ENCODE measurements around the gene PODNL1.
"Not testable (repeated sequence)": the region's sequence is repeated elsewhere in the genome, so short reads cannot be mapped to it uniquely, and the experiment has no call there.

PODNL1 gene

DNA sequence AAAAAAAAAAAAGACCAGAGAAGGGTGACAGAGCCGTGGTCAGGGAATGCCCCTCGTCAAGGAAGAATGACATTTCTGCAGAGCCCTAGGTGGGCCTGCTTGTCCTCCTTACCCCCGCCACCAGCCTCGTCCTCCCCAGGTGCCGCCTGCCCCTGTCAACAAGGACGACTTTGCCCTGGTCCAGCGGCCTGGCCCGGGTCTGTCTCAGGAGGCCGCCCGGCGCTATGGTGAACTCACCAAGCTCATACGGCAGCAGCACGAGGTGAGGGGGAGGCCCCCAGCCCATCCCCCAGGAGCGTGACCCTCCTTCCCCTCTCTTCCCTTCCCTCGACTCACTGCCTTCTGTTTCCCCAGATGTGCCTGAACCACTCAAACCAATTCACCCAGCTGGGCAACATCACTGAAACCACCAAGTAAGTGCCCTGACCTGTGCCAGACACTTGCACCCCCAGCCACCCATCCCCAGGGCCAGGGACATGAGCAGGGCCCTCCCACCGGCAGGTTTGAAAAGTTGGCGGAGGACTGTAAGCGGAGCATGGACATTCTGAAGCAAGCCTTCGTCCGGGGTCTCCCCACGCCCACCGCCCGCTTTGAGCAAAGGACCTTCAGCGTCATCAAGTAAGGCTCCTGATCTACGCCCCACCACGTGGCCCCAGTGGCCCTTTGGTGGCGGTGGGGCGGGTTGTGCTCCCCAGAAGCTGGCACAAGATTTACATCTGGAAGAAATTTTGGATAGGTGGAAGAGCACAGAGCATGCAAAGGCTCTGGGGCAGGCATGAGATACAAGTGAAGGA, 14.8 kb downstream of the PODNL1 start:
- no peak for DNase-seq

DNA sequence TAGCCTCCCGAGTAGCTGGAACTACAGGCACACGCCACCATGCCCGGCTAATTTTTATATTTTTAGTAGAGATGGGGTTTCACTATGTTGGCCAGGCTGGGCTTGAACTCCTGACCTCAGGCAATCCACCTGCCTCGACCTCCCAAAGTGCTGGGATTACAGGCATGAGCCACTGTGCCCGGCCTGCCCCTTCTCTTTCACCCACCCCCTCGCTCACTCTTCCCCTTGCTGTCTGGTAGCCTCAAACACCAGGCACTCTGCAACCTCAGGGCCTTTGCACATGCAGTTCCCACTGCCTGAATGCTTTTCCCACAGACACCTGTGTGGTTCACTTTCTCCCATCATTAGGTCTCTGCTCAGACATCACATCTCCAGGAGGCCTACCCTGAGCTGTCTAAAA, 16.1 kb downstream of the PODNL1 start:
- DNase-seq = not testable (repeated sequence)

GRCh38 chr19:13920940-13921747, 17.1 kb downstream of the PODNL1 start:
- no peak for DNase-seq

DNA sequence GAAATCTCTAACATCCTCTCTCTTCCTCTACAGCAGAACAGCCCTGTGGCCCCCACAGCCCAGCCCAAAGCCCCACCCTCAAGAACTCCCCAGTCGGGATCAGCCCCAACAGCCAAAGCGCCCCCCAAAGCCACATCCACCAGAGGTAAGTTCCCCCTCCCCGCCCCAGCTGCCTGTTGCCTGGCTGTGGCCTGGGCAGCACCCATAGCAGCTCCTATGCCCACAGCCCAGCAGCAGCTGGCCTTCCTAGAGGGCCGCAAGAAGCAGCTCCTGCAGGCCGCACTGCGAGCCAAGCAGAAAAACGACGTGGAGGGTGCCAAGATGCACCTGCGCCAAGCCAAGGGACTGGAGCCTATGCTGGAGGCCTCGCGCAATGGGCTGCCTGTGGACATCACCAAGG, 17.7 kb downstream of the PODNL1 start:
- no peak for DNase-seq

DNA sequence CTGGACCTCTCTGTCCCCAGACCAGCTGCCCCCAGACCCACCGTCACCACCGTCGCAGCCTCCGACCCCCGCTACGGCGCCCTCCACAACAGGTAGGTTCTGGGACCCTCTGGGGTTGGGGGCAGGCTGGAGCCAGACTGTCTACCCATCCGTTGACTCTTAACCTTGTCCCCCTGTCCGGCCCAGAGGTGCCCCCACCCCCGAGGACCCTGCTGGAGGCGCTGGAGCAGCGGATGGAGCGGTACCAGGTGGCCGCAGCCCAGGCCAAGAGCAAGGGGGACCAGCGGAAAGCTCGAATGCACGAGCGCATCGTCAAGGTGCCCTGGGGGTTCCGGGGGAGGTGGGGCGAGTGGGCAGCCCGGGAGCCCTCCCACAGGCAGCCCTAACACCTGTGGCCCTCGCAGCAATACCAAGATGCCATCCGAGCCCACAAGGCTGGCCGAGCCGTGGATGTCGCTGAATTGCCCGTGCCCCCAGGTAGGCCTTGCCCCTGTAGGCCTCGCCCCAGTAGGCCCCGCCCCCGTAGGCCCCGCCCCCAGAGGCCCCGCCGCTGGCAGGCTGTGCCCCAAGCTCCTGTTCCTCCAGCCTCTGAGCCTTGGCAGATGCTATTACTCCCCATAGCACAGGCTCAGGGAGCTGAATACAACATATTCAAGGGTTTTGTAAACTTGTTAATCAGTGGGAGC, 19.3 kb downstream of the PODNL1 start:
- no peak for DNase-seq

DNA sequence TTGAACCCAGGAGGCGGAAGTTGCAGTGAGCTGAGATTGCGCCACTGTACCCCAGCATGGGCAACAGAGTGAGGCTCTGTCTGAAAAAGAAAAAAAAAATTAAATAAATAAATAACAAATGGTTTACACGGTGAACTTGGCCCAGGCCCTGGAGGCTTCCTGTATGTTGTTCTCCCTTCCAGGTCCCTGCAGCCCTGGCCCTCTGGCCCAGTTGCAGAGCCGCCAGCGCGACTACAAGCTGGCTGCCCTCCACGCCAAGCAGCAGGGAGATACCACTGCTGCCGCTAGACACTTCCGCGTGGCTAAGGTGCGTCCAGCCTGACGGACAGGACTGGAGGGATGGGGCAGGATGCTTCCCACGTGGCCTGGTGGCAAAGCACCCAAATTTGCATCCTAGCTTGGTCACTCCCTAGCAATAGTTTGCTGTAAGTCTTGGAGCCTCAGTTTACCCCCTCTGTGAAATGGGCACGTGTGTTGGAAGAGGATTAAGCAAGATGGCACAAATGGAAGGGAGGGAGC, 20.3 kb downstream of the PODNL1 start:
- no peak for DNase-seq

- DNase-seq = no peak
Measured at GRCh38 chr19:13914777-13915176, 23.4 kb downstream of the PODNL1 start.

GRCh38 chr19:13913352-13913751, 24.9 kb downstream of the PODNL1 start:
- DNase-seq = no peak

GRCh38 chr19:13909430-13909829, 28.8 kb downstream of the PODNL1 start:
- no peak for DNase-seq

GRCh38 chr19:13908674-13909073, 29.5 kb downstream of the PODNL1 start:
- DNase-seq = no peak

DNA sequence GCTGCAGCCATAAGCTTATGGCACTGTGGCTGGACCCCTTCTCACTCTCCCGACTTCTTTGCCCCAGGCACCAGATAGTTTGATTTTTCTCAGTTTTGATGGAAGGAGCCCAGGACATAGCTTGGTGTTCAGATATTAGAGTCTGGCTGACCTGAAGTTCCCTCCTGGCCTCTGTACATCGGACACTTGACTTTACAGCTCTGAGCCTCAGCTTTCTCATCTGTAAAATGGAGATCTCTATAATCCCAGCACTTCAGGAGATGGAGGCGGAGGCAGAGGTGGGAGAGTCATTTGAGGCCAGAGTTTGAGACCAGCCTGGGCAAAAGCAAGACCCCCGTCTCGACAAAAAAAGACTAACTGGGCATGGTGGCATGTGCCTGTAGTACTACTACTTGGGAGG, 31.3 kb downstream of the PODNL1 start:
- DNase-seq = no peak

DNA sequence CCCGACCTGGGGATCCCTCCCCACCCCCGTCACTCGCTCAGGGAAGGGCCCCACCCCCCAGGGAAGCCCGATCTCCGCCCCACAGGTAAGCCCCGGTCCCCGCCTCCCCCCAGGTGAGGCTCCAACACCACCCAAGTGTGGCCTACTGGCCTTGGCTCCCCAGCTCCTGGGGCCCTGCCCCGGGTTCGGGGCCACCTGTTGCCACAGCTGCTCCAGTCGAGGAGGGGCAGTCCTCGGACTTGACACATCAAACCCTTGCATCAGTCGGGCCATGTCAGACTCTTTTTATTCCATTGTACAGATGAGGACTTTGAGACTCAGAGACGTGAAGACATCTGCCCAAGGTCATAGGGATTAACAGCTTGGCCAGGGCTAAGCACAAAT, 31.7 kb downstream of the PODNL1 start:
- no peak for DNase-seq

- DNase-seq = peak; percentile 98
Measured at GRCh38 chr19:13905634-13906520, 32.3 kb downstream of the PODNL1 start, which contains the start of the genes BRME1 and CC2D1A. BRME1 (minus strand) TSS chr19:13906117; CDS start chr19:13904892, 1,225 bp downstream. CC2D1A (plus strand) TSS chr19:13906201; CDS start chr19:13906442, 241 bp downstream.

DNA sequence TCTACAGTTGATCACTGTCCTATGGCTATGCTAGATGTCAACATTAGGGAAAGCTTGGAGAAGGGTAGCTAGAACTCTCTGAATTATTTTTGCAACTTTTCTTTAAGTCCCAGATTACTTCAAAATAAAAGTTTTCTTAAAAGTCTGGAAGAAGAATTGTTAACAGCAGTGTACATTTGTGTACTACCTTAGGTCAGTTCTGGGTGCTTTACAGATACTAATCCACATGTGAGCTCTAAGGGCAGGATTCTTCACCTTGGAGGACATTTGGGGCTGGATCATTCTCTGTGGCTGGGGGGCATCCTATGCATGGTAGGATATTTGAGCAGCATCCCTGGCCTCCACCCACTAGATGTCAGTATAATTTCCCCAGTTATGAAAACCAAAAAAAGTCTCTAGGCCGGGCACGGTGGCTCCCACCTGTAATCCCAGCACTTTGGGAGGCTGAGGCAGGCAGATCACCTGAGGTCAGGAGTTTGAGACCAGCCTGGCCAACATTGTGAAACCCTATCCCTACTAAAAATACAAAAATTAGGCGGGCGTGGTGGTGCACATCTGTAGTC, 35.1 kb downstream of the PODNL1 start:
- DNase-seq = peak; percentile 63

GRCh38 chr19:13899912-13900584, 38.2 kb downstream of the PODNL1 start:
- DNase-seq = no peak

GRCh38 chr19:13899393-13899792, 38.8 kb downstream of the PODNL1 start:
- DNase-seq = no peak

- DNase-seq = no peak
Measured at GRCh38 chr19:13896227-13896626, 42.0 kb downstream of the PODNL1 start.

DNA sequence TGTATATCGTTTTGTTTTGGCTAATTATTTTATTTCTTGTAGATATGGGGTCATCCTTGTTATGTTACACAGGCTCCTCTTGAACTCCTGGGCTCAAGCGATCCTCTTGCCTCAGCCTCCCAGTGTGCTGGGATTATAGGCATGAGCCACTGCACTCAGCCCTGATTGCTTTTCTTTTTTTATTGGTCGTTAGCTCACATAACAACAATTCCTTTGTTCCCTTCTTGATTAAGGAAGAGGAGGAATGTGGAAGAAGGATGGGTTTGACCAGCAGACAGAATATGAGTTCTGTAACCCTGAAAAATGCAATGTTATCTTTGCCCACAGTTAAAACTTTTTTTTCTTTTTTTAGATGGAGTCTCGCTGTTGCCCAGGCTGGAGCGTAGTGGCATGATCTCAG, 43.7 kb downstream of the PODNL1 start:
- DNase-seq = no peak

DNA sequence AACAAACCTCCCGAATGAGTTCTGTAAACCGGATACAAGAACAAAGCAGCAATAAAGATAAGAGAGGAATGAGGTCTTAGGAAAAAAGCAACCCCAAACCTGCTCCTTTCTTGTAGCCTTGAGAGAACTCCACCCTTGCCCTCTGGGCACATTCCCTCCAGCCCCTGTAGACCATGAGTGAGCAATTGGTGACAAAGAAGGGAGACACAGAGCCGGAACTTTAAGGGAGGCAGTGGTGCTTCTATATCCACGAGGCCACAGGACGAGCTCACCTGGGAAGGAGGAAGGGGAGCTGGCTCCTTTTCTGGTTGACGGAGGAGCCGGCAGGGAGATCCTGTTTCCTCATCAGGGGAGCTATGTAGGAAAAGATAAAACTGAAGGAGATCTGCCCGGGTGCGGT, 45.3 kb downstream of the PODNL1 start:
- no peak for DNase-seq

GRCh38 chr19:13890136-13890535, 48.1 kb downstream of the PODNL1 start:
- no peak for DNase-seq

DNA sequence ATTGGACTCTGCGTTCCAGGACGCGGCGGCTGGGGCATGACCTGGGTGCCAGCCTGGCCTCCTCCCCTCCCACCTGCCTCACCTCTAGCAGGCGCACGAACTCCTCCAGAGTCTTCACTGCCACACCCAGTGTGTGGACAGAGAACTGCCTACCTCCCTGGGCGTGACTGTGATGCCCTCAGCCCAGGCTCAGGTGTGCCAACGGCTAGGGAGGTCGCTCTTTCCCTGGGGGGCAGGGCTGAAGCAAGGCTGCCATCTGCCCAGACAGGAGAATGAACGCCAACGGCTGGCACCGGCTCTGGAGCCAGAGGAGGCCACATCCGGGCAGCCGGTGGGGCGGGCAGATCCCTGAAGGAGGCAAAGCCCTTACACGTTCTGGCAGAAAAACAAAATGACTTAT, 49.9 kb downstream of the PODNL1 start:
- no peak for DNase-seq
